WTC11 (cell line): Measurements from ENCODE around the gene PTPRN2. TPM values are rescaled to one million over a fixed set of nuclear protein-coding genes. Genes with fewer than 3 reads are reported as not detected.

Experiments used
- ATAC-seq: fragments of 200-7000 bp; cut with Tn5 transposase; 2 replicates; pipeline ENCODE4 v1.10.0; 2021; ENCODE audit warnings: mild to moderate bottlenecking, moderate library complexity
- CTCF ChIA-PET: fragments of 300-600 bp; sonication (Branson Sonifier 250); formaldehyde crosslinking; loops from one replicate; lab custom pipeline; 2021; ENCODE audit warnings: antibody characterized with exemption; lab: Charles Lee
- POLR2A ChIA-PET: fragments of 350-600 bp; sonication (Branson Sonifier 250); formaldehyde crosslinking; loops from one replicate; lab custom pipeline; 2021; ENCODE audit warnings: antibody characterized with exemption; lab: Charles Lee
- DNase-seq: peaks from one replicate; pipeline ENCODE4 v3.0.0; 2021; ENCODE audit warnings: low spot score
- H3K27ac Mint-ChIP-seq: 2 replicates; pipeline ENCODE4 v1.8.0; 2021; ENCODE audit warnings: mixed read lengths
- H3K27me3 Mint-ChIP-seq: 2 replicates; pipeline ENCODE4 v1.8.0; 2021; ENCODE audit warnings: low read depth, mild to moderate bottlenecking, moderate library complexity, mixed read lengths
- H3K36me3 Mint-ChIP-seq: 2 replicates; pipeline ENCODE4 v1.8.0; 2021; ENCODE audit warnings: mixed read lengths
- H3K4me1 Mint-ChIP-seq: 2 replicates; pipeline ENCODE4 v1.8.0; 2022; ENCODE audit warnings: mixed read lengths
- H3K4me3 Mint-ChIP-seq: 2 replicates; pipeline ENCODE4 v1.8.0; 2021; ENCODE audit warnings: mild to moderate bottlenecking, moderate library complexity, mixed read lengths
- H3K9me3 Mint-ChIP-seq: 2 replicates; pipeline ENCODE4 v1.8.0; 2021; ENCODE audit warnings: mixed read lengths
- CREB1 ChIP-seq: sonication (generic); formaldehyde crosslinking; IDR thresholded peaks from 2 replicates; pipeline ENCODE4 v1.8.0; 2023; ENCODE audit warnings: mild to moderate bottlenecking, missing genetic modification reagents
- CREM ChIP-seq: sonication (generic); formaldehyde crosslinking; IDR thresholded peaks from 2 replicates; pipeline ENCODE4 v1.8.1; 2022; ENCODE audit warnings: mild to moderate bottlenecking, missing genetic modification reagents, moderate library complexity
- ETV6 ChIP-seq: sonication (generic); formaldehyde crosslinking; IDR thresholded peaks from 2 replicates; pipeline ENCODE4 v1.8.1; 2022; ENCODE audit warnings: mild to moderate bottlenecking, missing genetic modification reagents
- FOXJ3 ChIP-seq: sonication (generic); formaldehyde crosslinking; IDR thresholded peaks from 2 replicates; pipeline ENCODE4 v1.9.0; 2021; ENCODE audit warnings: missing genetic modification reagents, mild to moderate bottlenecking, borderline replicate concordance
- FOXP1 ChIP-seq: sonication (generic); formaldehyde crosslinking; IDR thresholded peaks from 2 replicates; pipeline ENCODE4 v1.8.0; 2022; ENCODE audit warnings: missing genetic modification reagents, mild to moderate bottlenecking, moderate library complexity, borderline replicate concordance
- GRHL2 ChIP-seq: fragments of 250-450 bp; sonication (Bioruptor Pico); IDR thresholded peaks from 2 replicates; pipeline ENCODE4 v1.8.0; 2022; ENCODE audit warnings: mild to moderate bottlenecking, moderate library complexity; ENCODE audit not compliant: insufficient replicate concordance, severe bottlenecking
- HMGA2 ChIP-seq: fragments of 250-450 bp; sonication (Bioruptor Pico); IDR thresholded peaks from 2 replicates; pipeline ENCODE4 v1.4.0; 2021; ENCODE audit warnings: mild to moderate bottlenecking, moderate library complexity
- KAT7 ChIP-seq: sonication (generic); formaldehyde crosslinking; IDR thresholded peaks from 2 replicates; pipeline ENCODE4 v1.8.1; 2023; ENCODE audit warnings: missing genetic modification reagents, mild to moderate bottlenecking, borderline replicate concordance
- NFYB ChIP-seq: sonication (generic); formaldehyde crosslinking; conservative IDR thresholded peaks from 2 replicates; pipeline ENCODE4 v1.8.0; 2022; ENCODE audit warnings: low read depth, missing genetic modification reagents
- RELA ChIP-seq: sonication (generic); formaldehyde crosslinking; IDR thresholded peaks from 2 replicates; pipeline ENCODE4 v1.8.1; 2022; ENCODE audit warnings: missing genetic modification reagents, mild to moderate bottlenecking, borderline replicate concordance
- ZNF232 ChIP-seq: sonication (generic); formaldehyde crosslinking; IDR thresholded peaks from 2 replicates; pipeline ENCODE4 v1.8.0; 2022; ENCODE audit warnings: mild to moderate bottlenecking, missing genetic modification reagents
- ZNF671 ChIP-seq: fragments of 250-450 bp; sonication (Bioruptor Pico); IDR thresholded peaks from 2 replicates; pipeline ENCODE4 v1.8.0; 2021; ENCODE audit warnings: mild to moderate bottlenecking
- total RNA-seq: library from RNA; stranded (reverse); gene quantifications from 3 replicates; pipeline ENCODE4 v1.2.3, GENCODE V29; 2021
- TF ChIP-seq, protein P1 (sequence below): sonication (generic); formaldehyde crosslinking; IDR thresholded peaks from 2 replicates; pipeline ENCODE4 v1.8.1; 2022; ENCODE audit warnings: low read depth, missing genetic modification reagents, borderline replicate concordance
- TF ChIP-seq, protein P2 (sequence below): sonication (generic); formaldehyde crosslinking; IDR thresholded peaks from 2 replicates; pipeline ENCODE4 v1.8.0; 2022; ENCODE audit warnings: mild to moderate bottlenecking, missing genetic modification reagents
- TF ChIP-seq, protein P3 (sequence below): sonication (generic); formaldehyde crosslinking; IDR thresholded peaks from 2 replicates; pipeline ENCODE4 v1.8.1; 2022; ENCODE audit warnings: mild to moderate bottlenecking, moderate library complexity, missing genetic modification reagents
- TF ChIP-seq, protein P4 (sequence below): sonication (generic); formaldehyde crosslinking; IDR thresholded peaks from 2 replicates; pipeline ENCODE4 v1.8.0; 2023; ENCODE audit warnings: missing genetic modification reagents
- TF ChIP-seq, protein P5 (sequence below): sonication (generic); formaldehyde crosslinking; IDR thresholded peaks from 2 replicates; pipeline ENCODE4 v1.8.1; 2023; ENCODE audit warnings: mild to moderate bottlenecking, missing genetic modification reagents
- TF ChIP-seq, protein P6 (sequence below): fragments of 250-450 bp; sonication (Bioruptor Pico); IDR thresholded peaks from 2 replicates; pipeline ENCODE4 v1.8.0; 2021; ENCODE audit warnings: mild to moderate bottlenecking
- TF ChIP-seq, protein P7 (sequence below): fragments of 250-450 bp; sonication (Bioruptor Pico); IDR thresholded peaks from 2 replicates; pipeline ENCODE4 v2.1.2; 2022; ENCODE audit warnings: mild to moderate bottlenecking, moderate library complexity
- TF ChIP-seq, protein P8 (sequence below): fragments of 200-600 bp; IDR thresholded peaks from 2 replicates; pipeline ENCODE4 v1.8.0; 2022; ENCODE audit warnings: antibody characterized with exemption

PTPRN2 gene
- total RNA-seq, 1 experiment from 2014 or later = 4.7 TPM

DNA sequence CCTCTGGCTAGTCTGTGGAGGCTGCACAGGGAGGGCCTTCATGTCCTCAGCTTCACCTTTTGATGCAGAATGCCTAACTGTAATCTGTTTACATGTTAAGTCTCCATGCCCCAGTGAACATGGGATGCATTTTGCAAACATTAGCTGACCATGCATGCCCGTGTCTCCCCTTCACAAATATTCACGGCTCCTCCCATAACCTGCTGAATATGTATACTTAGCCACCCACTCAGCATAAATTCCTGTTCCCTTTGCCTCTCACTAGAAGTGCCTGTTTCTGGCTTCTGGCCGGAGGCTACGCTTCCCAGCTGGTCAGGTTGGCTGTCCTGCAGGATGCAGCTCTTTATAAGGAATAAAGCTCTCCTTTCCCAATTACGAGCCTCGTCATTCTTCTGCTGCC lies 698.1 kb downstream of the PTPRN2 start:
- peaks cover 41% of the 10 kb centered on the region for H3K36me3 Mint-ChIP-seq
- no peak overlapping the region for H3K4me3 Mint-ChIP-seq
- H3K27me3 Mint-ChIP-seq = peaks cover 15% of the 10 kb centered on the region
- H3K4me1 Mint-ChIP-seq = peaks cover 7% of the 10 kb centered on the region
- TF ChIP-seq NFYB (no peak), ZNF232 (no peak)
- TF ChIP-seq, protein P1, sequence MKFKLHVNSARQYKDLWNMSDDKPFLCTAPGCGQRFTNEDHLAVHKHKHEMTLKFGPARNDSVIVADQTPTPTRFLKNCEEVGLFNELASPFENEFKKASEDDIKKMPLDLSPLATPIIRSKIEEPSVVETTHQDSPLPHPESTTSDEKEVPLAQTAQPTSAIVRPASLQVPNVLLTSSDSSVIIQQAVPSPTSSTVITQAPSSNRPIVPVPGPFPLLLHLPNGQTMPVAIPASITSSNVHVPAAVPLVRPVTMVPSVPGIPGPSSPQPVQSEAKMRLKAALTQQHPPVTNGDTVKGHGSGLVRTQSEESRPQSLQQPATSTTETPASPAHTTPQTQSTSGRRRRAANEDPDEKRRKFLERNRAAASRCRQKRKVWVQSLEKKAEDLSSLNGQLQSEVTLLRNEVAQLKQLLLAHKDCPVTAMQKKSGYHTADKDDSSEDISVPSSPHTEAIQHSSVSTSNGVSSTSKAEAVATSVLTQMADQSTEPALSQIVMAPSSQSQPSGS (CRISPR knock-in tag) = no peak
- H3K9me3 Mint-ChIP-seq = peaks cover 42% of the 10 kb centered on the region
- DNase-seq (no peak), ATAC-seq (no peak)
- CTCF ChIA-PET = no interaction called here
- POLR2A ChIA-PET = no interaction called here
- no peak overlapping the region for H3K27ac Mint-ChIP-seq

DNA sequence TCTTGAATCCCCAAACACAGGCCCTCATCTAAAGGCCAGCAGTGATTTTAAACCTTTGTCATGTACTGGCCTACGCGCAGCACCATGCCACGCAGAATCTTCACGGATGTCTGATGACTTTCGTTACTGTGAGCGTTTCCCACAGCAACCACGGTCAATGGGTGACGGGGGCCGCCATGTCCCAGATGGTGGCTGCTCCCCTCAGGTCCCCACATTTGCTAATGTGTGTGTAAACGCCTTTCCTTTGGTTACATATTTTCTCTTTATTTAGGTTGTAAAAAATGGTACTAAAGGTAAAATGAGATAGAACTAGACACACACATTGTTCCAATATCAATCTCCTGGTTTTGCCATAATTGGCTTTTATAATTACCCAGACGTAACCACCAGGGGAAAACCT lies 699.0 kb downstream of the PTPRN2 start:
- DNase-seq (no peak), ATAC-seq (no peak)
- Mint-ChIP-seq H3K9me3 (peaks cover 42% of the 10 kb centered on the region), H3K27ac (no peak overlapping the region), H3K4me3 (no peak overlapping the region), H3K36me3 (peaks cover 36% of the 10 kb centered on the region), H3K4me1 (peaks cover 7% of the 10 kb centered on the region), H3K27me3 (peaks cover 13% of the 10 kb centered on the region)
- POLR2A ChIA-PET = no interaction called here
- no peak for TF ChIP-seq GRHL2 (CRISPR knock-in tag)
- TF ChIP-seq HMGA2 (CRISPR knock-in tag) = no peak
- TF ChIP-seq, protein P2, sequence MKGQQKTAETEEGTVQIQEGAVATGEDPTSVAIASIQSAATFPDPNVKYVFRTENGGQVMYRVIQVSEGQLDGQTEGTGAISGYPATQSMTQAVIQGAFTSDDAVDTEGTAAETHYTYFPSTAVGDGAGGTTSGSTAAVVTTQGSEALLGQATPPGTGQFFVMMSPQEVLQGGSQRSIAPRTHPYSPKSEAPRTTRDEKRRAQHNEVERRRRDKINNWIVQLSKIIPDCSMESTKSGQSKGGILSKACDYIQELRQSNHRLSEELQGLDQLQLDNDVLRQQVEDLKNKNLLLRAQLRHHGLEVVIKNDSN (CRISPR knock-in tag) = no peak
- TF ChIP-seq FOXP1 (CRISPR knock-in tag) = no peak
- no peak for TF ChIP-seq CREM (CRISPR knock-in tag)
- no peak for TF ChIP-seq ETV6
- CTCF ChIA-PET = no interaction called here

DNA sequence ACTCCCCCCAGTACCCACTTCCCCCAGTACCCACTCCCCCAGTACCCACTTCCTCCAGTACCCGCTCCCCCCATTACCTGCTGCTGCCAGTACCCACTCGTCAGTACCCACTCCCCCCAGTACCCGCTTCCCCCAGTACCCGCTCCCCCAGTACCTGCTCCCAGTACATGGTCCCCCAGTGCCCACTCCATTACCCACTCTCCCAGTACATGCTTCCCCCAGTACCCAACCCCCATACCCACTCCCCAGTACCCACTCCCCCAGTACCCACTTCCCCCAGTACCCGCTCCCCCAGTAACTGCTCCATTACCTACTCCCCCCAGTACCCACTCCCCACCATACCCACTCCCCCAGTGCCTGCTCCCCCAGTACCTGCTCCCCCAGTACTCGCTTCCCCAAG lies 700.2 kb downstream of the PTPRN2 start:
- ATAC-seq (no peak), DNase-seq (no peak)
- Mint-ChIP-seq H3K4me3 (no peak overlapping the region), H3K36me3 (peaks cover 27% of the 10 kb centered on the region), H3K9me3 (peaks cover 32% of the 10 kb centered on the region), H3K27me3 (peaks cover 10% of the 10 kb centered on the region), H3K27ac (no peak overlapping the region), H3K4me1 (peaks cover 2% of the 10 kb centered on the region; the same call in 1 of the 2 replicates)
- CTCF ChIA-PET = no interaction called here
- POLR2A ChIA-PET = no interaction called here
- TF ChIP-seq CREB1 (CRISPR knock-in tag) = no peak
- no peak for TF ChIP-seq ZNF671 (CRISPR knock-in tag)
- no peak for TF ChIP-seq FOXJ3 (CRISPR knock-in tag)
- TF ChIP-seq, protein P3, sequence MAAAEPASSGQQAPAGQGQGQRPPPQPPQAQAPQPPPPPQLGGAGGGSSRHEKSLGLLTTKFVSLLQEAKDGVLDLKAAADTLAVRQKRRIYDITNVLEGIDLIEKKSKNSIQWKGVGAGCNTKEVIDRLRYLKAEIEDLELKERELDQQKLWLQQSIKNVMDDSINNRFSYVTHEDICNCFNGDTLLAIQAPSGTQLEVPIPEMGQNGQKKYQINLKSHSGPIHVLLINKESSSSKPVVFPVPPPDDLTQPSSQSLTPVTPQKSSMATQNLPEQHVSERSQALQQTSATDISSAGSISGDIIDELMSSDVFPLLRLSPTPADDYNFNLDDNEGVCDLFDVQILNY (CRISPR knock-in tag) = no peak
- no peak for TF ChIP-seq ZNF232
- TF ChIP-seq, protein P4, sequence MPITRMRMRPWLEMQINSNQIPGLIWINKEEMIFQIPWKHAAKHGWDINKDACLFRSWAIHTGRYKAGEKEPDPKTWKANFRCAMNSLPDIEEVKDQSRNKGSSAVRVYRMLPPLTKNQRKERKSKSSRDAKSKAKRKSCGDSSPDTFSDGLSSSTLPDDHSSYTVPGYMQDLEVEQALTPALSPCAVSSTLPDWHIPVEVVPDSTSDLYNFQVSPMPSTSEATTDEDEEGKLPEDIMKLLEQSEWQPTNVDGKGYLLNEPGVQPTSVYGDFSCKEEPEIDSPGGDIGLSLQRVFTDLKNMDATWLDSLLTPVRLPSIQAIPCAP (CRISPR knock-in tag) = no peak
- no peak for TF ChIP-seq CREM (CRISPR knock-in tag)
- TF ChIP-seq, protein P5, sequence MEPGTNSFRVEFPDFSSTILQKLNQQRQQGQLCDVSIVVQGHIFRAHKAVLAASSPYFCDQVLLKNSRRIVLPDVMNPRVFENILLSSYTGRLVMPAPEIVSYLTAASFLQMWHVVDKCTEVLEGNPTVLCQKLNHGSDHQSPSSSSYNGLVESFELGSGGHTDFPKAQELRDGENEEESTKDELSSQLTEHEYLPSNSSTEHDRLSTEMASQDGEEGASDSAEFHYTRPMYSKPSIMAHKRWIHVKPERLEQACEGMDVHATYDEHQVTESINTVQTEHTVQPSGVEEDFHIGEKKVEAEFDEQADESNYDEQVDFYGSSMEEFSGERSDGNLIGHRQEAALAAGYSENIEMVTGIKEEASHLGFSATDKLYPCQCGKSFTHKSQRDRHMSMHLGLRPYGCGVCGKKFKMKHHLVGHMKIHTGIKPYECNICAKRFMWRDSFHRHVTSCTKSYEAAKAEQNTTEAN = no peak
- TF ChIP-seq, protein P6, sequence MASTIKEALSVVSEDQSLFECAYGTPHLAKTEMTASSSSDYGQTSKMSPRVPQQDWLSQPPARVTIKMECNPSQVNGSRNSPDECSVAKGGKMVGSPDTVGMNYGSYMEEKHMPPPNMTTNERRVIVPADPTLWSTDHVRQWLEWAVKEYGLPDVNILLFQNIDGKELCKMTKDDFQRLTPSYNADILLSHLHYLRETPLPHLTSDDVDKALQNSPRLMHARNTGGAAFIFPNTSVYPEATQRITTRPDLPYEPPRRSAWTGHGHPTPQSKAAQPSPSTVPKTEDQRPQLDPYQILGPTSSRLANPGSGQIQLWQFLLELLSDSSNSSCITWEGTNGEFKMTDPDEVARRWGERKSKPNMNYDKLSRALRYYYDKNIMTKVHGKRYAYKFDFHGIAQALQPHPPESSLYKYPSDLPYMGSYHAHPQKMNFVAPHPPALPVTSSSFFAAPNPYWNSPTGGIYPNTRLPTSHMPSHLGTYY (CRISPR knock-in tag) = no peak
- TF ChIP-seq, protein P7, sequence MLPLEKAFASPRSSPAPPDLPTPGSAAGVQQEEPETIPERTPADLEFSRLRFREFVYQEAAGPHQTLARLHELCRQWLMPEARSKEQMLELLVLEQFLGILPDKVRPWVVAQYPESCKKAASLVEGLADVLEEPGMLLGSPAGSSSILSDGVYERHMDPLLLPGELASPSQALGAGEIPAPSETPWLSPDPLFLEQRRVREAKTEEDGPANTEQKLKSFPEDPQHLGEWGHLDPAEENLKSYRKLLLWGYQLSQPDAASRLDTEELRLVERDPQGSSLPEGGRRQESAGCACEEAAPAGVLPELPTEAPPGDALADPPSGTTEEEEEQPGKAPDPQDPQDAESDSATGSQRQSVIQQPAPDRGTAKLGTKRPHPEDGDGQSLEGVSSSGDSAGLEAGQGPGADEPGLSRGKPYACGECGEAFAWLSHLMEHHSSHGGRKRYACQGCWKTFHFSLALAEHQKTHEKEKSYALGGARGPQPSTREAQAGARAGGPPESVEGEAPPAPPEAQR (CRISPR knock-in tag) = no peak
- TF ChIP-seq RELA = no peak
- TF ChIP-seq, protein P8, sequence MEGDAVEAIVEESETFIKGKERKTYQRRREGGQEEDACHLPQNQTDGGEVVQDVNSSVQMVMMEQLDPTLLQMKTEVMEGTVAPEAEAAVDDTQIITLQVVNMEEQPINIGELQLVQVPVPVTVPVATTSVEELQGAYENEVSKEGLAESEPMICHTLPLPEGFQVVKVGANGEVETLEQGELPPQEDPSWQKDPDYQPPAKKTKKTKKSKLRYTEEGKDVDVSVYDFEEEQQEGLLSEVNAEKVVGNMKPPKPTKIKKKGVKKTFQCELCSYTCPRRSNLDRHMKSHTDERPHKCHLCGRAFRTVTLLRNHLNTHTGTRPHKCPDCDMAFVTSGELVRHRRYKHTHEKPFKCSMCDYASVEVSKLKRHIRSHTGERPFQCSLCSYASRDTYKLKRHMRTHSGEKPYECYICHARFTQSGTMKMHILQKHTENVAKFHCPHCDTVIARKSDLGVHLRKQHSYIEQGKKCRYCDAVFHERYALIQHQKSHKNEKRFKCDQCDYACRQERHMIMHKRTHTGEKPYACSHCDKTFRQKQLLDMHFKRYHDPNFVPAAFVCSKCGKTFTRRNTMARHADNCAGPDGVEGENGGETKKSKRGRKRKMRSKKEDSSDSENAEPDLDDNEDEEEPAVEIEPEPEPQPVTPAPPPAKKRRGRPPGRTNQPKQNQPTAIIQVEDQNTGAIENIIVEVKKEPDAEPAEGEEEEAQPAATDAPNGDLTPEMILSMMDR = no peak
- TF ChIP-seq KAT7 (CRISPR knock-in tag) = no peak
